ENCODE data around the gene EXD3.

DNA sequence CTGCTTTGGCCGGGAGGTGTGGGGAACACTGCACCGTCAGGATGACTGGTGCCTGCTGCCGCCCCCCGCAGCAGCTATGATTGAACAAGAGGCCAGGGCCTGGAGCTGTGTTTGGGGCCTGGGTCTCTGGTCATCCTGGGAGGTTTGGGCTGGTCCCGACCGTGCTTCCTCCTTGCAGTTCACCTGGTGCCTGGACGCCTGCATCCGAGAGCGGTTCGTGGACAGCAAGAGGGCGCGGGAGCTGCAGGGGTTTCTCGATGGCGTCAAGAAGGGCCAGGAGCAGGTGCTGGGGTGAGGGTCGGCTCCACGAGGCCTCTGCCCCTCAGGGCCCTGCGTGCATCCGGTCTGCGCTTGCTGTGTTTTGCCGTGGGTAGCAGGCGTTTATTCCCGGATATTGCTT is 158.9 kb downstream of the EXD3 start:
- TF ChIP-seq, protein P1, sequence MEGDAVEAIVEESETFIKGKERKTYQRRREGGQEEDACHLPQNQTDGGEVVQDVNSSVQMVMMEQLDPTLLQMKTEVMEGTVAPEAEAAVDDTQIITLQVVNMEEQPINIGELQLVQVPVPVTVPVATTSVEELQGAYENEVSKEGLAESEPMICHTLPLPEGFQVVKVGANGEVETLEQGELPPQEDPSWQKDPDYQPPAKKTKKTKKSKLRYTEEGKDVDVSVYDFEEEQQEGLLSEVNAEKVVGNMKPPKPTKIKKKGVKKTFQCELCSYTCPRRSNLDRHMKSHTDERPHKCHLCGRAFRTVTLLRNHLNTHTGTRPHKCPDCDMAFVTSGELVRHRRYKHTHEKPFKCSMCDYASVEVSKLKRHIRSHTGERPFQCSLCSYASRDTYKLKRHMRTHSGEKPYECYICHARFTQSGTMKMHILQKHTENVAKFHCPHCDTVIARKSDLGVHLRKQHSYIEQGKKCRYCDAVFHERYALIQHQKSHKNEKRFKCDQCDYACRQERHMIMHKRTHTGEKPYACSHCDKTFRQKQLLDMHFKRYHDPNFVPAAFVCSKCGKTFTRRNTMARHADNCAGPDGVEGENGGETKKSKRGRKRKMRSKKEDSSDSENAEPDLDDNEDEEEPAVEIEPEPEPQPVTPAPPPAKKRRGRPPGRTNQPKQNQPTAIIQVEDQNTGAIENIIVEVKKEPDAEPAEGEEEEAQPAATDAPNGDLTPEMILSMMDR (IDR thresholded peaks at IDR 0.05) = no peak
- no peak for TF ChIP-seq POLR2A (IDR thresholded peaks at IDR 0.05)
